ENCODE data around the gene ADAMTS6.
"Not testable (repeated sequence)": the region's sequence is repeated elsewhere in the genome, so short reads cannot be mapped to it uniquely, and the experiment has no call there.

The ADAMTS6 gene

DNA sequence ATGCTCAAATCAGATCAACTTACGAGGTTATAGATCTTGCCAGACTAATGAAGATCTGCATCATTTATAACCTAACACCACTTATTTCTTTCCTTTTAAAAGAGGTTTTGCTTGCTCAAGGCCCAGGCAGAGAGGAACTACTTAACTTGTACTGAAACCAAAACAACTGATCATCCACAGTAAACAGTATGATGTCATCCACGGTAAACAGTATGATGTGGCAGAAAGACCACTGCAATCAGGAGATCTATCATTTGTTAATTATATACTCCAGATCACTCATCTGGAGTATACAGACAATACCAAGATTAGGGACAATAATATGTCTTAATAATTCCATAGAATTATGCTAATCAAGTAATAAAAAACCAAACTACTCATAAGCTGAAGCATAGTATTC is 116.8 kb downstream of the ADAMTS6 start:
- no peak for DNase-seq

DNA sequence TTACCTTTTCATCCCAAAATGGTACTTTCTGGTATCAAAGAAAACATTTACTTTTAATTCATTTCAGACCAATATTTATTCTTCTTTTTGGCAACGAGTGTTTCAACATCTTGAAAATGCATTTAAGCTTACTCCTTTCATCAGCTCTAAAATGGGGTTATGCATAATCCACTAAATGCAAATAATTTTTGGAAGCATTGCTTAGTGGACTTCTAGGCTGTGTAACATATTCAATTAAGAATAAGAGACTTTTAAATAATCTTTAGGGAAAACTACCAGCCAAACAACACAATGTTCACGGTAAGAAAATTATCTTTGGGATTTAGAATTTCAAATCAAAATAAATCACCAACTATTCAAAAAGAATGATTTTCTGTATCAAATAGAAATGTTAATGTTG is 118.2 kb downstream of the ADAMTS6 start:
- no peak for DNase-seq

DNA sequence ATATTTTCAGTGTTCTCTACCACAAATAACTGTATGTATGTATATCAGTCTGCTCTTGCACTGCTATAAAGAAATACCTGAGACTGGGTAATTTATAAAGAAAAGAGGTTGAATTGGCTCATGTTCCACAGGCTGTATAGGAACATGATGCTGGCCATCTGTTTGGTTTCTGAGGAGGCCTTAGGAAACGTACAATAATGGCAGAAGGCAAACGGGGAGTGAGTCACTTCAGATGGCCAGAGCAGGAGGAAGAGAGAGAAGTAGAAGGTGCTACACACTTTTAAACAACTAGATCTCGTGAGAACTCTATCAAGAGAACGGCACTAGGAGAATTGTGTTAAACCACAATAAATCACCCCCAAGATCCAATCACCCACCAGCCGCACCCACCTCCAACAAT is 121.7 kb downstream of the ADAMTS6 start:
- no peak for DNase-seq

DNA sequence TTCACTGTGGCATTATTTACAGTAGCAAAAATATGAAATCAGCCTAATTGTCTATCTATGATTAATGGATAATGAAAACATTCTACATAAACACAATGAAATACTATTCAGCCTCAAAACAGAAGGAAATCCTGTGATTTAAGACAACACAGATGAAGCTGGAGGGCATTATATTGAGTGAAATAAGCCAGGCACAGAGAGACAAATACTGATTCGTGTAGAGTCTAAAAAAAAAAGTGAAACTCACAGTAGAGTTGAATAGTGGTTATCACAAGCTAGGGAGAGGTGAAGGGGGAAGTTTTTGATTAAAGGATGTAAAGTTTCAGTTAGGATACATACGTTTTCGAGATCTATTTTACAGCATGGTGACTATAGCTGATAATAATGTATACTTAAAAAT is 122.2 kb downstream of the ADAMTS6 start:
- DNase-seq, result no peak

- no peak for DNase-seq
These were observed 125.4 kb downstream of the ADAMTS6 start for GRCh38 chr5:65356274-65356673.

- no peak for DNase-seq
These were observed 126.4 kb downstream of the ADAMTS6 start for GRCh38 chr5:65355301-65355700.

GRCh38 chr5:65341835-65342234 is 139.9 kb downstream of the ADAMTS6 start:
- no peak for DNase-seq

DNA sequence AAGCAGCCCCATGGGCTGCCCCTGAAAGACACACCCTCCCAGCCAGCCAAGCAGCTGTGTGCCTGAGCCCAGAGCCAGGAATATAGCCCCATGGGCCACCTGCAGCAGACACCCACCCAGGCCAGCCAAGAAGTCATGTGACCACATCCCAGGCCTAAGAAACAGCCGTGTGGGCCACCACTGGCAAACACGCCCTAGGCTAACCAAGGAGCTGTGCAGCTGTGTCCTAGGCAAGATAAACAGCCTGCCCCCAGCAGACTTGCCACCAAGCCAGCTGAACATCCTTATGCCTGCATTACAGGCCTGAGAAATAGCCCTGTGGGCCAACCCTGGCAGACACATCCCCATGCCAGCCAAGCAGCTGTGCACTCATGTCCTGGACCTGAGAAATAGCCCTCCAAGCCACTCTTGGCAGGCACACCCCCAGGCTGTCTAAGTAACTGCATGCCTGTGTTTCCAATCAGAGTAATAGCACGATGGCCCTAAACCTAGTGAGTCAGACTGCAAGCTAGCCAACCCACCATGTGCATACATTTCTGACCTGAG is 143.0 kb downstream of the ADAMTS6 start:
- no peak for DNase-seq

- DNase-seq, result no peak
These were observed 147.6 kb downstream of the ADAMTS6 start for GRCh38 chr5:65334077-65334476.

DNA sequence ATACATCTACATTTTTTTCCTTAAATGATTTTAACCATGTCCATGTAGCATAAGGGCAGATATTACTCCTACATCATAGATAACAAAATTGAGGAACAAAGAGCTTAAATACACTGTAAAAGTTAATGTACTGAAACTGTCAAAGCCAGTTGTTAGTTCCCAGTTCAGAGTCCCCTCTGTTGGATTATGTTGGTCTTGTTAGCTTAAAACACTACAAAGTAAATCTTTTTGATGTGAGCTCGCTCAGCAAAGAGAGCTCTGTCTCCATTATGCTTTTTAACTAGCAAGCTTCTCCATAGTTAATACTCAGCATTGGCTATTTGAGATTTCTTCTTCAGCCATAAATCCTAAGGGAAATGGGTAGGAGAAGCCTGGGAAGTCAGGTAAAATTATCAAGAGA is 149.1 kb downstream of the ADAMTS6 start:
- DNase-seq, result no peak

DNA sequence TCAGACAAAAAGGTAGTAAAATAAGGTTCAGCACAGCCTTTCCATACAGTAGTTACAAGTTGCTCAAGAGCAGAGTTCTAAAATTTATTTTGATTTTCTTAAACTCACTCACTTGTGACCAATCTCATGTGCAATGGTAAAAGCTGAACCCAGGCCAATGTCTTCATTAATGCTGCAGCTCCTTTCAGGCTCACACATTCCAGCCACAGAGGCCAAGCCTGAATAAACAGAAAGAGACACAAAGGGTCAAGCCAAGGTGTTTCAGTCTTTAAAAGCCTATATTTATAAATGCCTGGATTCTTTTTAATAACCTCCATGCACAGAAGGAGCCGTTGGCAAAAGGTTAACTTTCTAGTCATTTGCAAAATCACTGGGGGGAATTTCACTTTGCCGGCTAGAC is 152.5 kb downstream of the ADAMTS6 start:
- no peak for DNase-seq

GRCh38 chr5:65327582-65327981 is 154.1 kb downstream of the ADAMTS6 start:
- no peak for DNase-seq

- no peak for DNase-seq
These were observed 154.8 kb downstream of the ADAMTS6 start for GRCh38 chr5:65326922-65327321.

- no peak for DNase-seq
These were observed 157.5 kb downstream of the ADAMTS6 start for GRCh38 chr5:65324226-65324625.

- DNase-seq, result not testable (repeated sequence)
These were observed 161.0 kb downstream of the ADAMTS6 start for GRCh38 chr5:65320704-65321103.

DNA sequence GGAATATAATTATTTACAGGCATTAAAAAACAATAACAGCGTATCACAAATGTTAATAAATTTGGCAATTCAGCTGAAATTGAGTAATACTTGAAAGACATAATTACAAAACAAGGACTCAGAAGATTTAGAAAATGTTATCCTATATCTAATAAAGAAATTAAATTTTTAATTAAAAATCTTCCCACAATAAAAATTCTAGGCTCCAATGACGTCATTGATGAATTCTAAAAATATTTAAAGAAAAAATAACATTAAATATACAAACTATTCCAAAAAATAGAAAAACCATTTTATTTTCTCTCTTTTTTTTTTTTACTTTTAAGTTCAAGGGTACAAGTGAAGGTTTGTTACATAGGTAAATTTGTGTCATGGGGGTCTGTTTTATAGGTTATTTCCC is 161.5 kb downstream of the ADAMTS6 start:
- DNase-seq, result no peak

DNA sequence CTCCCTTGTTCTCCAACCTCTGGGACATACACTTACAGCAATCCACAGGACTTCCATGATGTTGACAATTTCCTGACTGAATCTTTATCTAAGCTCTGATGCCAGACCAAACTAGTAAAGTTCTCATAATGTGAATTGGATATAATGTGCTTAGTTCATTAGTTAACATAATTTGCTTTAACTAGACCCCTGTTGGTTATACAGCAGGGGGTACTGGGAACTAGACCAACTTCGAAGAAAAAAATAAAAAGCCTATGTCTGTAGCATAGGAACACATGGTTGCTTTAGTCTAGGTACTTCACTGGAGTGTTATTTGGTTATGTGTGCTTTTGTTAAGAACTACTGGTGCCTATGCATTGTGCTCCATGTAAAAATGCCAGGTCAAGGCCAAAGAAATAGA is 173.8 kb downstream of the ADAMTS6 start:
- DNase-seq, result no peak

- no peak for DNase-seq
These were observed 174.6 kb downstream of the ADAMTS6 start for GRCh38 chr5:65307088-65307487.

GRCh38 chr5:65305913-65306312 is 175.8 kb downstream of the ADAMTS6 start:
- no peak for DNase-seq

- DNase-seq, result no peak
These were observed 181.9 kb downstream of the ADAMTS6 start for GRCh38 chr5:65299861-65300260.

DNA sequence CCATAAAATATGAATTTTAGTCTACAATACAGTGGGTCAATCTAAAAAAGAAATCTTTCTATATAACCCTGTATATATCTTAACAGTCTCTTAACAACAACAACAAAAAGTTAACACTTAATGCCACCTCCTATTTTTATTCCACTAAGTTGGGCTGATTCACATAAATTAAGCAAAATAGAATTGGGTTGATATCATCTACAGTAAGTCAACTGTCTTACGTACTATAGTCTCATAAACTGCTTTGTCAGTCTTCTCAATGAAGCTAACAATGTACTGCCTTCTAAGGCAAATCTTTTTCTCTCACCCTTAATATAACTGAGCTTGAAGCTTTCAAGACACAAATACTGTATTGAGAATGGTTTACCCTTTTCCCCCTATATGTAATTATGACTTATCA is 185.7 kb downstream of the ADAMTS6 start:
- no peak for DNase-seq

DNA sequence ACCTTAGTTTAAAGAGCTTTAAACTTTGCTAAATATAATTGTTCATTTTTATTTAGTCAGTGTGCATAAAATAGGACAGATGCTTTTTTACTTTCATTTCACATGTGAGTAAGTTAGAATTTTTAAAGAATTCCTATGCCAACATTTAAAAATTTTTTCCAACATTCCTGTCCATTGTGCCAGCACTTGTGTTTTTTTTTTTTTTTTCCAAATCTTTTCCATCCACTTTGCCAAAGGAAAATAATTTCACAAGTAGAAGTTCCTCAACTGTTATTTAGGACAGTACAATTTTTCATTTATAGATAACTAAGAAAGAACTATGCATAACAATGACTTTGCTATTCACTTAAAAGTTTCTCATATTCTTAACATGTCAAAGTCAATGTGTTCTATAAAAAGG is 189.5 kb downstream of the ADAMTS6 start:
- DNase-seq, result no peak

- DNase-seq, result no peak
These were observed 191.0 kb downstream of the ADAMTS6 start for GRCh38 chr5:65290677-65291076.

GRCh38 chr5:65288657-65289056 is 193.1 kb downstream of the ADAMTS6 start:
- DNase-seq, result no peak

- DNase-seq, result no peak
These were observed 202.1 kb downstream of the ADAMTS6 start for GRCh38 chr5:65279603-65280002.

Measured in CD4-positive, alpha-beta T cell treated with Interferon gamma for 1 hour (primary cell).